ENCODE data around the gene ITPR1. TPM values are rescaled to one million over a fixed set of nuclear protein-coding genes. Genes with fewer than 3 reads are reported as not detected.
A peak's percentile ranks its signal among the peaks of the same experiment; 100 is the strongest.

Gene ITPR1
- total RNA-seq, 1 donor from 2014 or later = 121 TPM

DNA sequence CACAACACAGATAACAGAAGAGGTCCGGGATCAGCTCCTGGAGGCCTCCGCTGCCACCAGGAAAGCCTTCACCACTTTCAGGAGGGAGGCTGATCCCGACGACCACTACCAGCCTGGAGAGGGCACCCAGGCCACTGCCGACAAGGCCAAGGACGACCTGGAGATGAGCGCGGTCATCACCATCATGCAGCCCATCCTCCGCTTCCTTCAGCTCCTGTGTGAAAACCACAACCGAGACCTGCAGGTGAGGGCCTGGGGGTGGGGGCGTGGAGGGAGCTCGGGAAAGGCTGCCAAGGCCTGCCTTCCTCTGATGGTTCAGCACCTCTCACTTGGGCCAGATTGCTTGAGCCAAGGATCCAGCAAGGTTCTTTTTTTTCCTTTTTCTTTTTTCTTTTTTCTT lies 275.4 kb downstream of the ITPR1 start:
- H3K4me3 ChIP-seq = no peak overlapping the region
- H3K27ac ChIP-seq = no peak overlapping the region
- intact Hi-C loops (cut with DNase I) = no loop called here
- peaks cover 0 to 25% of the 10 kb centered on the region in 2 donors for H3K4me1 ChIP-seq
- no peaks in the 10 kb centered on the region for H3K27me3 ChIP-seq
- H3K36me3 ChIP-seq = peaks cover 21 to 42% of the 10 kb centered on the region in 2 donors
- DNase-seq (ENCODE audit: low spot score in 2 of 2) = no peak
- TF ChIP-seq, protein P1, sequence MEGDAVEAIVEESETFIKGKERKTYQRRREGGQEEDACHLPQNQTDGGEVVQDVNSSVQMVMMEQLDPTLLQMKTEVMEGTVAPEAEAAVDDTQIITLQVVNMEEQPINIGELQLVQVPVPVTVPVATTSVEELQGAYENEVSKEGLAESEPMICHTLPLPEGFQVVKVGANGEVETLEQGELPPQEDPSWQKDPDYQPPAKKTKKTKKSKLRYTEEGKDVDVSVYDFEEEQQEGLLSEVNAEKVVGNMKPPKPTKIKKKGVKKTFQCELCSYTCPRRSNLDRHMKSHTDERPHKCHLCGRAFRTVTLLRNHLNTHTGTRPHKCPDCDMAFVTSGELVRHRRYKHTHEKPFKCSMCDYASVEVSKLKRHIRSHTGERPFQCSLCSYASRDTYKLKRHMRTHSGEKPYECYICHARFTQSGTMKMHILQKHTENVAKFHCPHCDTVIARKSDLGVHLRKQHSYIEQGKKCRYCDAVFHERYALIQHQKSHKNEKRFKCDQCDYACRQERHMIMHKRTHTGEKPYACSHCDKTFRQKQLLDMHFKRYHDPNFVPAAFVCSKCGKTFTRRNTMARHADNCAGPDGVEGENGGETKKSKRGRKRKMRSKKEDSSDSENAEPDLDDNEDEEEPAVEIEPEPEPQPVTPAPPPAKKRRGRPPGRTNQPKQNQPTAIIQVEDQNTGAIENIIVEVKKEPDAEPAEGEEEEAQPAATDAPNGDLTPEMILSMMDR (IDR thresholded peaks at IDR 0.05) = no peak
- H3K9me3 ChIP-seq = no peaks in the 10 kb centered on the region

DNA sequence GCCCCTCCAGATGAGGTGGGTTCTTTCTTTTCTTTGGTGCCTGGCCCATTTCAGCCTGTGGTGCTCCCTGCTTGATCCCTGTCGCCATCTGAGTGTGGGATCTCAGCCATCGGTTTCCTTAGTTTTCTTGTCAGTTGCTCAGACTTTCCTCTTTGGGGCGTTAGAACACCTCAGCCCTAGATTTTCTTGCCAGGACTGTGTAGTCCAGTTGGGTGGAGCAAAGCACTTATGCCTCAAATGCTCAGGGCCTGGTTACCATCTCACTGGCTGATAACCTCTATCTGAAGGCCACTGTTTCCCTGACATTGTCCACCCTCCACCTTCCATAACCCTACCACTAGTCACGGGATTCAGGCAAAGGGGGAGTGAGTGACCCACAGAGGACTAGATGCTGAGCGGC lies 277.4 kb downstream of the ITPR1 start:
- peaks cover 0 to 25% of the 10 kb centered on the region in 2 donors for H3K4me1 ChIP-seq
- peaks cover 21 to 47% of the 10 kb centered on the region in 2 donors for H3K36me3 ChIP-seq
- no peaks in the 10 kb centered on the region for H3K27me3 ChIP-seq
- peak overlapping the region; percentile 71 to 83 for H3K27ac ChIP-seq
- no peak overlapping the region for H3K4me3 ChIP-seq
- no peak for DNase-seq (ENCODE audit: low spot score in 2 of 2)
- intact Hi-C loops (cut with DNase I) = no loop called here
- no peaks in the 10 kb centered on the region for H3K9me3 ChIP-seq
- TF ChIP-seq, protein P1 (IDR thresholded peaks at IDR 0.05) = no peak

DNA sequence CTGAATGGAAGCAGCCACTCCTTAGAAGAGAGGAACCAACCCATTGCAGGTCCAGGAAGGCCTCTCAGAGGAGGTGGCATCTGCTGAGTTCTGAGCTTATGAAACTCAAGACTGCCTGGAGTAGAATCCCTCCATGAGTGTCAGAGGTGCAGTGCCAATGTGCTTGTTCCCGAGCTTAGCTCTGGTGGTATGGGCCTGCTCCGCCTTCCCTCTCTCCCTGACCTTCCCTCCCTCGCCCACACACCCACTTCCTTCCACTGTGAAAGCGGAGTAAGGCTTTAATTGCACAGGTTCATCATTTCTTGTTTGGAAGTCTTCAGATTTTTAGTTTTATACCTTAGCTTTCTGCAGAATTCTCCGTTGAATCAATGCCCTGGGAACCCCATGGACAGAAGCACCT lies 278.1 kb downstream of the ITPR1 start:
- TF ChIP-seq, protein P1 (IDR thresholded peaks at IDR 0.05) = no peak
- Histone ChIP-seq H3K36me3 (peaks cover 23 to 44% of the 10 kb centered on the region in 2 donors), H3K27me3 (no peaks in the 10 kb centered on the region), H3K27ac (peak overlapping the region; percentile 71 to 83), H3K4me1 (peaks cover 0 to 25% of the 10 kb centered on the region in 2 donors), H3K9me3 (no peaks in the 10 kb centered on the region), H3K4me3 (no peak overlapping the region)
- intact Hi-C loops (cut with DNase I) = no loop called here
- DNase-seq (ENCODE audit: low spot score in 2 of 2) = no peak

DNA sequence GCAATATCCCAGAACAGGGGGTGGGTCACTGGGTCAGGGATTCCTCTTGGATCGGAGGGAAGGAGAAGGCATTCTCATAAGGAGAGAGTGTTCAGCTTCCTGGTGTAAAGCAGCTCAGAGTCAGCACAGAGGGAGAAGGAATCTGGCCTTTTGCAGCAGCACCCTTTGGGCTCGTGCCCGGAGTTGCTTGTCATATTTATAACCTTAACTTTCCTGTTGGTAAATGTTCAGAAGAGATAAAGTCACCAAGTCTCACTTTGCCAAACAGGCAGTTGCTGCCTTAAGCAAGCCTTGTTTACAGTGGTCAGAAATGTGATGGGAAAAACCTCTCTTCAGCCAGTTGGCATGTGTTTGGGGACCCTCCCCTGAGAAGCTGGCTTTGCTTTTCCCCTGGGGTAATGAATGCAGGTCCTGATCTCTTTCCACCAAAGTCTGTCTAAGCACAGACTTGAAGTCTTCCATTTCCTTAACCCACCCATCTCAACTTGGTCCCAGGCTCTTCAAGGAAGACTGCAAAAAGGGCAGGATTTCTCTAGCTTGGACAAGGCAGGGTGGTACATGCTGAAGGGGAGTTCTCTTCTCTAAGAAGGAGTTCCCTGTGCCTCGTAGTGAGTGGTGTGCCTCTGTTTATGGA lies 279.1 kb downstream of the ITPR1 start:
- DNase-seq (ENCODE audit: low spot score in 2 of 2) = peak; percentile 18 to 87

DNA sequence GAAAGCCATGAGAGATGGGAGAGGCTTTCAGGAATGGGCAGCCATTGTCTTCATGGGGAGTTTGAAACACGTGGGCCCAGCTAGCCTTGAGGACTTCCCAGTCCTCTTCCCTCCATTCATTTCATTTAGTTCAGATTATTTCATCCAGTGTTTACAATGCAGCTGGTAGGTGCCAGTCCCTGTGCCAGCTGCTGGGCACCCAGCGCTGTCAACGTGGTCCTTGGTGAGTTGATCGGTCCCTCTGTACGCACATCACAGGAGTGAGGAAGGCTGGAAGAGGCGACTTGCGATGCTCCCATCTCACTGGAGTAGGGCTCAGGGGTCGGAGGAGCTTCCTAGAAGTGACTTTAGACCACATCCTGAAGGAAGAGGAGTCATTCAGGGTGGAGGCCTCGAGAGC lies 279.7 kb downstream of the ITPR1 start:
- Histone ChIP-seq H3K9me3 (no peaks in the 10 kb centered on the region), H3K4me1 (peaks cover 0 to 25% of the 10 kb centered on the region in 2 donors), H3K4me3 (no peak overlapping the region), H3K27ac (peak overlapping the region; percentile 71 to 83), H3K27me3 (no peaks in the 10 kb centered on the region), H3K36me3 (peaks cover 15 to 31% of the 10 kb centered on the region in 2 donors)
- intact Hi-C loops (cut with DNase I) = no loop called here
- TF ChIP-seq, protein P1 (IDR thresholded peaks at IDR 0.05) = no peak
- DNase-seq (ENCODE audit: low spot score in 2 of 2) = no peak

More for the DNA sequence above, 279.1 kb downstream of the ITPR1 start:
- Histone ChIP-seq H3K4me1 (peaks cover 0 to 25% of the 10 kb centered on the region in 2 donors), H3K9me3 (no peaks in the 10 kb centered on the region), H3K27me3 (no peaks in the 10 kb centered on the region), H3K36me3 (peaks cover 19 to 37% of the 10 kb centered on the region in 2 donors), H3K4me3 (no peak overlapping the region), H3K27ac (peak overlapping the region; percentile 71 to 83)
- intact Hi-C loops (cut with DNase I) = no loop called here
- TF ChIP-seq, protein P1 (IDR thresholded peaks at IDR 0.05) = no peak
